Activated CD4-positive, alpha-beta T cell treated with anti-CD3 and anti-CD28 coated beads, Interleukin-2, amount 10 ng/mL, durations not matched to agents 7 days and 5 days (primary cell): ENCODE results near the gene APOBEC4. TPM values are rescaled to one million over a fixed set of nuclear protein-coding genes. Genes with fewer than 3 reads are reported as not detected.
"Not testable (repeated sequence)": the region's sequence is repeated elsewhere in the genome, so short reads cannot be mapped to it uniquely, and the experiment has no call there.

Experiments
- CTCF ChIA-PET: fragments of 350-600 bp; sonication (Branson Sonifier 250); formaldehyde crosslinking; loops from one replicate; lab custom pipeline; 2021; ENCODE audit warnings: antibody characterized with exemption; lab: Charles Lee
- POLR2A ChIA-PET: fragments of 350-600 bp; sonication (Branson Sonifier 250); formaldehyde crosslinking; loops from one replicate; lab custom pipeline; 2021; ENCODE audit warnings: antibody characterized with exemption; lab: Charles Lee
- DNase-seq: peaks from one replicate; pipeline ENCODE4 v3.0.0-alpha.2; 2020
- H3K27ac Mint-ChIP-seq: one replicate; pipeline ENCODE4 v1.8.0; 2021; ENCODE audit warnings: mild to moderate bottlenecking, moderate library complexity, mixed read lengths
- H3K27me3 Mint-ChIP-seq: one replicate; pipeline ENCODE4 v1.8.0; 2021; ENCODE audit warnings: mixed read lengths
- H3K36me3 Mint-ChIP-seq: one replicate; pipeline ENCODE4 v1.8.0; 2021; ENCODE audit warnings: low read depth, mixed read lengths
- H3K4me1 Mint-ChIP-seq: one replicate; pipeline ENCODE4 v1.8.0; 2021; ENCODE audit warnings: mixed read lengths
- H3K4me3 Mint-ChIP-seq: one replicate; pipeline ENCODE4 v1.8.0; 2021; ENCODE audit warnings: mild to moderate bottlenecking, moderate library complexity, mixed read lengths
- H3K9me3 Mint-ChIP-seq: one replicate; pipeline ENCODE4 v1.8.0; 2021; ENCODE audit warnings: mixed read lengths
- total RNA-seq, 2 experiments: library from RNA; stranded (reverse); gene quantifications; one replicate each; pipeline ENCODE4 v1.2.3, GENCODE V29; 2021

The APOBEC4 gene
- total RNA-seq, 2 experiments from 2014 or later = not detected

GRCh38 chr1:183636783-183637182 lies 16.3 kb downstream of the APOBEC4 start:
- no peaks in the 10 kb centered on the region for H3K9me3 Mint-ChIP-seq
- peaks cover 27% of the 10 kb centered on the region for H3K4me1 Mint-ChIP-seq

DNA sequence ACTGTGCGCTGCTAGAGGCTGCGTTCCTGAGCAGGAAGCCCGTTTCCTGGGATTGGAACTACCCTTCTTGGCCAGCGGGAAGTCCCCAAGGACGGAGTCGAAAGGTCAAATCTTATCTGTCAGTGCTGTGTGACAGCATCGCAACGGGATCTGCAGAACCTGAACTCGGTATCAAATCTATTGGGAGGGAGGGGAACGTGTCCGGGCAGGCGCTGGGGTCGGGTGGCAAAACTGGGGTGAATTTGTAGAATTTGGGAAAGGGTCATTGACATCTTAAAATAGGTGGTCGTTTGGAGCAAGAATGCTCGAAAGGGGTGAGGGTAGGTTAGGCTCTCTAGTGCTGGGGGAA lies 16.8 kb downstream of the APOBEC4 start:
- Mint-ChIP-seq H3K4me3 (peak overlapping the region; percentile 100), H3K4me1 (peaks cover 29% of the 10 kb centered on the region), H3K27ac (peak overlapping the region; percentile 99), H3K9me3 (no peaks in the 10 kb centered on the region), H3K27me3 (peaks cover 17% of the 10 kb centered on the region), H3K36me3 (peaks cover 35% of the 10 kb centered on the region)
- POLR2A ChIA-PET = no interaction called here
- CTCF ChIA-PET = interaction anchor here (1.0 to 1.5 kb wide), 2 partner anchors 17 to 19 kb away, joined by 3 read pairs; partner anchors contain the start of gene APOBEC4
- no peak for DNase-seq

More at GRCh38 chr1:183636783-183637182, 16.3 kb downstream of the APOBEC4 start:
- DNase-seq = no peak
- H3K27me3 Mint-ChIP-seq = peaks cover 17% of the 10 kb centered on the region
- peaks cover 31% of the 10 kb centered on the region for H3K36me3 Mint-ChIP-seq
- CTCF ChIA-PET = no interaction called here
- no peak overlapping the region for H3K27ac Mint-ChIP-seq
- POLR2A ChIA-PET = no interaction called here
- H3K4me3 Mint-ChIP-seq = peak overlapping the region; percentile 100

GRCh38 chr1:183635606-183636333 lies 17.3 kb downstream of the APOBEC4 start, which contains the start of gene ARPC5:
ARPC5 (minus strand) TSS chr1:183635783; CDS start chr1:183635659, 124 bp downstream.
- H3K4me1 Mint-ChIP-seq = peaks cover 32% of the 10 kb centered on the region

DNA sequence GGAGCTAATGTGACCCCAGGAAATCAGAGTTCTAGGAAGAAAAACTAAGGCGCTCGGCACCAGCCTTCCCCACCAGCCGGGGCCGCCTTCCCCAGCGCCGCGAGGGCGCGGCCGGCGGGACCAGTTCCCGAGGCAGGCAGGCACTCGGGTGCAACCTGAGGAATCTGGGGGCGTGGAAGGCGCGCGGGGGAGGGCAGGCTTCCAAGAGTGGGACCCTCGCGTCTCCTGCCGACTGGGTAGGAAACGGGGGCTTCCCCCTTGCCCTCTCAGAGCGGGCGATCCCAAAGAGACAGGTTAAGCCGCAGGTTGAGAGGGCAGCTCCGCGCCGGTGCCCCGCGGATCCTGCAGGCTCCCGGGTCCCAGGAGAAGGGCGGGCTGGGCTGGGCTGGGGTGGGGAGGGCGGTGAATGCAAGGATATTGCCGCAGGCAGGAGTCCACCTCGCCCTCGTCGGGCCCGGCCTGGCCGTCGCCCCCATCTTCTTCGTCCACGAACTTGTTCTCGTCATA lies 18.0 kb downstream of the APOBEC4 start:
- ChIA-PET POLR2A (interaction anchor here (0.6 kb wide), 1 partner anchor 27 kb away, joined by 4 read pairs; no protein-coding TSS in a partner anchor), CTCF (interaction anchor here (0.6 to 1.5 kb wide), 4 partner anchors 9 to 298 kb away, joined by 3 to 4 read pairs (median 3); partner anchors contain the start of gene APOBEC4)
- Mint-ChIP-seq H3K9me3 (no peaks in the 10 kb centered on the region), H3K27ac (peak overlapping the region; percentile 99), H3K36me3 (peaks cover 44% of the 10 kb centered on the region), H3K4me1 (peaks cover 38% of the 10 kb centered on the region), H3K4me3 (peak overlapping the region; percentile 100), H3K27me3 (peaks cover 17% of the 10 kb centered on the region)
- peak; percentile 30 for DNase-seq

More at GRCh38 chr1:183635606-183636333, 17.3 kb downstream of the APOBEC4 start, which contains the start of gene ARPC5:
- Mint-ChIP-seq H3K36me3 (peaks cover 38% of the 10 kb centered on the region), H3K9me3 (no peaks in the 10 kb centered on the region), H3K4me3 (peak within 1 kb of the TSS; percentile 100), H3K27ac (peak within 1 kb of the TSS; percentile 99), H3K27me3 (peaks cover 17% of the 10 kb centered on the region)
- DNase-seq = peak; percentile 96
- POLR2A ChIA-PET = no interaction called here
- CTCF ChIA-PET = interaction anchor here (0.6 to 1.5 kb wide), 3 partner anchors 9 to 20 kb away, joined by 3 read pairs; partner anchors contain the start of gene APOBEC4

- no peak for DNase-seq
- H3K4me1 Mint-ChIP-seq = peaks cover 42% of the 10 kb centered on the region
These were observed 18.6 kb downstream of the APOBEC4 start for GRCh38 chr1:183634429-183635065.

GRCh38 chr1:183633676-183634343 lies 19.3 kb downstream of the APOBEC4 start:
- peaks cover 47% of the 10 kb centered on the region for H3K36me3 Mint-ChIP-seq
- H3K9me3 Mint-ChIP-seq = no peaks in the 10 kb centered on the region
- ChIA-PET CTCF (interaction anchor here (0.9 to 2.4 kb wide), 9 partner anchors 8 to 283 kb away, joined by 3 to 10 read pairs (median 5); partner anchors contain the start of gene APOBEC4), POLR2A (interaction anchor here (0.6 to 1.1 kb wide), 2 partner anchors 155 to 163 kb away, joined by 3 read pairs; no protein-coding TSS in a partner anchor)
- peak overlapping the region; percentile 93 for H3K27ac Mint-ChIP-seq
- H3K4me1 Mint-ChIP-seq = peaks cover 48% of the 10 kb centered on the region
- peaks cover 15% of the 10 kb centered on the region for H3K27me3 Mint-ChIP-seq
- peak overlapping the region; percentile 100 for H3K4me3 Mint-ChIP-seq
- peak; percentile 52 for DNase-seq

More at GRCh38 chr1:183634429-183635065, 18.6 kb downstream of the APOBEC4 start:
- POLR2A ChIA-PET = interaction anchor here (0.6 to 1.1 kb wide), 2 partner anchors 26 to 156 kb away, joined by 3 to 4 read pairs; no protein-coding TSS in a partner anchor
- Mint-ChIP-seq H3K9me3 (no peaks in the 10 kb centered on the region), H3K36me3 (peaks cover 44% of the 10 kb centered on the region), H3K27ac (peak overlapping the region; percentile 93), H3K4me3 (peak overlapping the region; percentile 100), H3K27me3 (peaks cover 16% of the 10 kb centered on the region)
- CTCF ChIA-PET = interaction anchor here (0.7 to 2.4 kb wide), 10 partner anchors 9 to 298 kb away, joined by 3 to 10 read pairs (median 4); partner anchors contain the start of gene APOBEC4

DNA sequence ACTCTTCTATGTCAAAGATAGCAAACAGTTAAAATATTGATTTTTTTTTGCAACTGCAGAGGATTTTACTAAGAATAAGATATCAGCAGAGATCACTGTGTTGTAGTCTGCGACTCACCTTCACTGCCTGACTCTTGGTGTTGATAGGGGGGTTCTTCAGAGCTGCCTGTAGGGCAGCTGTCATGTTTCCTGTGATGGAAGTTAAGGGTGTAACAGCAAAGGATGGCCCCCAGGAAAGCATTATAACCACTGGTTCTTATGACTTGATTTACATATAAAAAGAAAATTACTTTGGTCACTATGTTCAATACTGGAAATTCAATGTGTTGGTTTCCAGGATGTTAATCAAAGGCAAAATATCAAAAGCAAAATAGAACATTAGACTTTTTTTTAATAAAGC lies 20.2 kb downstream of the APOBEC4 start:
- peaks cover 55% of the 10 kb centered on the region for H3K36me3 Mint-ChIP-seq
- no peaks in the 10 kb centered on the region for H3K9me3 Mint-ChIP-seq
- DNase-seq = no peak
- CTCF ChIA-PET = interaction anchor here (0.5 to 2.4 kb wide), 8 partner anchors 12 to 1643 kb away, joined by 3 to 10 read pairs (median 6); partner anchors contain the start of gene NCF2
- peak overlapping the region; percentile 100 for H3K4me3 Mint-ChIP-seq
- H3K27ac Mint-ChIP-seq = peak overlapping the region; percentile 93
- POLR2A ChIA-PET = no interaction called here
- peaks cover 9% of the 10 kb centered on the region for H3K27me3 Mint-ChIP-seq
- H3K4me1 Mint-ChIP-seq = peaks cover 54% of the 10 kb centered on the region

GRCh38 chr1:183632114-183632513 lies 21.0 kb downstream of the APOBEC4 start:
- Mint-ChIP-seq H3K4me3 (peak overlapping the region; percentile 100), H3K36me3 (peaks cover 58% of the 10 kb centered on the region), H3K27ac (no peak overlapping the region), H3K27me3 (peaks cover 7% of the 10 kb centered on the region), H3K4me1 (peaks cover 56% of the 10 kb centered on the region), H3K9me3 (no peaks in the 10 kb centered on the region)
- CTCF ChIA-PET = interaction anchor here (0.5 to 2.4 kb wide), 6 partner anchors 26 to 1644 kb away, joined by 3 to 7 read pairs (median 5); partner anchors contain the start of gene NCF2
- DNase-seq = no peak
- POLR2A ChIA-PET = interaction anchor here (0.6 kb wide), 1 partner anchor 117 kb away, joined by 3 read pairs; no protein-coding TSS in a partner anchor

DNA sequence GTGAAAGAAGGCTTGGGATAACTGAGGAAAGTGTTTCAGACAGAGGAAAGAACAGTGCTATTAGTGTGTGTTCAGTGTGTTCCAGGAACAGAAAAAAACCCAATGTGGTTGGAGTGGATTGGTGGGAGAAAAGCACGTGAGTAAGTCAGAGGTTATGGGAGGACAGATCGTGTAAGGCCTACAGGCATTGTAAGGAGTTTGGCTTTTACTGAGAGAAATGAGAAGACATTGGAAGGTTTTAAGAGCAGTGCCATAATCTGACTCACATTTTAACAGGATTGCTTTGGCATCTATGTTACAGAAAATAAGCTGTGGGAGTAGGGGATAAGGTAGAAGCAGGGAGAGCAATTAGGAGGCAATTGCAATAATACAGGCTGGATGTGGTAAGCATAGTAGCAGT lies 22.4 kb downstream of the APOBEC4 start:
- POLR2A ChIA-PET = no interaction called here

DNA sequence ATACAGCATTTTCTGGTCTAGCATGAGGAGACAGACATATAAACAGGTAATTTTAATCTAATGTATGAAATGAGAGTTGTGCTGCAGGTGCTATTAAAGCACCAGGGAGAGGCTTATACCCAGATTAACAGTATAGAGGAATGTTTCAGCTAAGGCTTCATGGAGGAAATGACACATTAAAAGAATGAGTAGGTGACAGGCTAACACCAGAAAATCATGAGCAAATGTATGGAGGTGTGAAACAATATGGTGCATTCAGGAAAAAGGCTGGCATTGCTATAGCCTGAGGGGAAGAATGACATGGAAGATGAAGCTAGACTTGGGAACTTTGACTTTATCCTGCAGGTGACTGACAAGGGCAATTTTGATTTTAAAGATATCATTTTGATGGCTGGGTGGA lies 24.6 kb downstream of the APOBEC4 start:
- Mint-ChIP-seq H3K4me1 (peaks cover 51% of the 10 kb centered on the region), H3K9me3 (no peaks in the 10 kb centered on the region), H3K27ac (no peak overlapping the region), H3K27me3 (no peaks in the 10 kb centered on the region), H3K4me3 (no peak overlapping the region), H3K36me3 (peaks cover 60% of the 10 kb centered on the region)
- ChIA-PET POLR2A (no interaction called here), CTCF (no interaction called here)
- DNase-seq = no peak

More for the DNA sequence above, 22.4 kb downstream of the APOBEC4 start:
- H3K27ac Mint-ChIP-seq = no peak overlapping the region
- peaks cover 60% of the 10 kb centered on the region for H3K36me3 Mint-ChIP-seq
- H3K27me3 Mint-ChIP-seq = no peaks in the 10 kb centered on the region
- no peak for DNase-seq
- CTCF ChIA-PET = interaction anchor here (1.1 kb wide), 1 partner anchor 25 kb away, joined by 5 read pairs; no protein-coding TSS in a partner anchor
- H3K4me3 Mint-ChIP-seq = peak overlapping the region; percentile 41
- peaks cover 45% of the 10 kb centered on the region for H3K4me1 Mint-ChIP-seq
- no peaks in the 10 kb centered on the region for H3K9me3 Mint-ChIP-seq

- DNase-seq, H3K27me3 Mint-ChIP-seq, H3K4me3 Mint-ChIP-seq, POLR2A ChIA-PET, H3K27ac Mint-ChIP-seq, H3K9me3 Mint-ChIP-seq: not testable (repeated sequence)
- Mint-ChIP-seq H3K4me1 (peaks cover 48% of the 10 kb centered on the region), H3K36me3 (peaks cover 52% of the 10 kb centered on the region)
- CTCF ChIA-PET = interaction anchor here (0.9 to 1.5 kb wide), 2 partner anchors 290 to 354 kb away, joined by 3 read pairs; no protein-coding TSS in a partner anchor
These were observed 26.9 kb downstream of the APOBEC4 start for GRCh38 chr1:183626236-183626635.
